Measurements from ENCODE around the gene COP1.

The COP1 gene

DNA sequence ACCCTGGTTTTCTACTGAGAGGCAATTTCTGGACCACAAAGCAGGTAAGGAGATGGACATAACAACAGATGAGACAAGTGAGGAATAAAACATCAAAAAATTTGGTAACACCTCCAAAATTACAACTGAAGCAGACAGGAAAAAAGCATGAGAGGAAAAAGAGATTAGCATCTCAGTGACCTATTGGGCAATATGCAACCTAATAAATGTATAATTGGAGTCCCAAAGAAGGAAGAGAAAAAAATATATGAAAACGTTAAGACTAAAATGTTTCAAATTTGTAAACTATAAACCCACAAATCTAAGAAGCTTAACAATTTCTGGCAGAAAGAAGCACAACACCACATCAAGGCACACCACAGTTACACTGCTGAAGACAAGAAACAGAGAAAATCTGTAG lies 255.5 kb downstream of the COP1 start:
- no peak for DNase-seq

DNA sequence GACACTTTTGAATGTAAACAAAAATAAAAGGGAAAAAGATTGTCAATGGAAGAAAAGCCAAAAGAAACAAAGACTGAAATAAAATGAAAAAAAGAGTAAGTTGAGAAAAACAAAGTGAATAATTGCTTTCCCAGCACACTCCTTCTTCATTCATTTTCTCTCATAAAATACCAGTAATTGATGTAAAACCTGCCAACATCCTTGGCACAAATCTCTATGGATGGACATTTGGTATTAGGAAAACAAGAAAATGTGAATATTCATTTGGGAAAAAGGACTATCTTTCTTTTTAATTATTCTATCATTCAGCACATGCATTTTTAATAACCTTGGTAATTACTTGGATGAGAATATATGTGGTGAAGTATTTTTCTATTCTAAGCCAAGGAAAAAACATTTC lies 259.3 kb downstream of the COP1 start:
- DNase-seq, result no peak

GRCh38 chr1:175944591-175944990 lies 262.5 kb downstream of the COP1 start:
- DNase-seq, result no peak

DNA sequence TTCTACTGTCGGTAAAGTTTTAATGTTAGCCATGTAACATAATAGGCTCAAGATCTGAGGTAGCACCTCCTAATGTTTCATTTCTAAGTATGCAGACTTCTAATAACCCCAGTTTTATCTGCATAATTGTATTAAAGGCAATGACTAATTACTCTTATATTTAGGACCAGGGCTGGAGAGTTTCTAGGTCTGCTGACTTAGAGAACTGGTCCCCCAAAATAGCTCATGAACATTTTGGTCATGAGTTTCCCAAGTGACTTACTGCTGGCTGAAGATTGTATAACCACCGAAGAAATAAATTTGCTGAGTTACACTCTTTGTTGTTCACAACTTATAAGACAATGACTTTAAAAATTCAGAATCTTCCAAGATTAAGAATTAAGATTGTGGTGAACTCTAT lies 265.9 kb downstream of the COP1 start:
- DNase-seq, result peak in 1 of 4 experiments; percentile 9

DNA sequence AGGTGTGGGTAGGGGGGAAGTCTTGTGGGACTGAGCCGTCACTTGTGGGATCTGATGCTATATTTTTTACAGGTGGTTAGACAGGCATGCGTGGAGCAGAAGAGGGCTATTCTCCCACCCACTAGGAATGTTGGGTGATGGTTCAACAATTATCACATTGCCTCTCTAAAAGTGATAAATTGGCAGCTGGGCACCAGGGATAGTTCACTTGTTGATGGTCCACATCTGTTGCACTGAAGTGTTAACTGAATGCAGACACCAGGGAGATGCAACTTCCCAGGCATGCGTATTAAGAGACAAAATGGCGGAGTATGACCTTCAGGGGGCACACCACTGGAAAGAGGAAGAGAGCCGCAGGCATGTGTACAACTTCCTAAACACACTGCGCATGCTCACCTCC lies 270.4 kb downstream of the COP1 start:
- DNase-seq, result no peak

- DNase-seq, result no peak
These were observed 271.4 kb downstream of the COP1 start for GRCh38 chr1:175935566-175936115.

DNA sequence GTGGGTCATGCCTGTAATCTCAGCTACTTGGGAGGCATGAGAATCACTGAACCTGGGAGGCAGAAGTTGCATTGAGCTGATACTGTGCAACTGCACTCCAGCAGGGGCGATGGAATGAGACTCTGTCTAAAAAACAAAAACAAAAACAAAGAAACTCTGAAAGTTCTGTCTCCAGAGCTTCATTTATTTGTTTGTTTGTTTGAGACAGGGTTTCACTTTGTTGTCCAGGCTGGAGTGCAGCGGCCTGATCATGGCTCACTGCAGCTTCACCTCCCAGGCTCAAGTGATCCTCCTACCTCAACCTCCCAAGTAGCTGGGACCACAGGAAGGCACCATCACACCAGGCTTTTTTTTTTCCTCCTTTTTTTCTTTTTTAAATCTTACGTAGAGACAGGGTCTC lies 271.9 kb downstream of the COP1 start:
- no peak for DNase-seq

- no peak for DNase-seq
These were observed 273.3 kb downstream of the COP1 start for GRCh38 chr1:175933801-175934200.

DNA sequence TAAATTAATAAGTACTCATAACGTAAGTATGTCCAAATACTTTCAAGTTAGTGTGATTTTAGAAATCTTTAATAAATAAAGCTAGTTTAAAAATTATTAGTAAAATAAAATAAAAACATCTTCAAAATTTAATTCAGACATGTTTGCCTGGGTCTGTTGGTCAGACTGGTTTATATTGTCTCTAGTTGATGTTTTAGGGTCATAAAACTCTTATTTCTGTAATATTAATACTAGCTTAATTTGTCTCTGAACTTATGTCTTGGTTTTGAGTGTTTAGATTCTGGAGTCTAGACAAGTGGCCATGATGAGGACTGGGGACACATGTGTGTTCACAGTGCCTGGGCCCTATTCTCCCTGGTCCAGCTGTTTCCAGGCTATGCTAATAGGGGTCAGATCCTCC lies 279.1 kb downstream of the COP1 start:
- DNase-seq, result no peak

- DNase-seq, result no peak
These were observed 284.7 kb downstream of the COP1 start for GRCh38 chr1:175922254-175922881.

GRCh38 chr1:175920381-175920780 lies 286.7 kb downstream of the COP1 start:
- DNase-seq, result no peak

- DNase-seq, result no peak
These were observed 288.1 kb downstream of the COP1 start for GRCh38 chr1:175919001-175919400.

DNA sequence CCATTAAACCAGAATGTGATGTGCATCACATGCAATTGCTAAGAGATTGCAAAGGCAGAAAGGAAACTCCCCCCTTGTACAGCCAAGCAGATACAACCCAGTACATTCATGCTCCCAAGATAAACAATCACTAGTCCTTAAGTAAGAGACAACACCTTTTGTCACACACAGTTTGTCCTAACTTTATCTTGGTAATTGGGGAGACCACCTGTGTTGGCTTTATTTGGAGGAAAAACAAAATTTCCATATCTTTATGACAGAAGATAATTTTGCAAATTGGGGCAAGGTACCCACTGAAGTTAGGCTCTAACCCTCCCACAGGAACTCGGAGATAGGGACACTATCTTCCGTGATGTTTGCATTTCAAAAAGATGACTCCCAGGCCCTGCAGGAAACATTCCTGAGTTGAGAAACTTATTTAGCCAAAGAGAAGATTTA lies 288.7 kb downstream of the COP1 start:
- DNase-seq, result no peak

- DNase-seq, result no peak
These were observed 293.0 kb downstream of the COP1 start for GRCh38 chr1:175914115-175914514.

DNA sequence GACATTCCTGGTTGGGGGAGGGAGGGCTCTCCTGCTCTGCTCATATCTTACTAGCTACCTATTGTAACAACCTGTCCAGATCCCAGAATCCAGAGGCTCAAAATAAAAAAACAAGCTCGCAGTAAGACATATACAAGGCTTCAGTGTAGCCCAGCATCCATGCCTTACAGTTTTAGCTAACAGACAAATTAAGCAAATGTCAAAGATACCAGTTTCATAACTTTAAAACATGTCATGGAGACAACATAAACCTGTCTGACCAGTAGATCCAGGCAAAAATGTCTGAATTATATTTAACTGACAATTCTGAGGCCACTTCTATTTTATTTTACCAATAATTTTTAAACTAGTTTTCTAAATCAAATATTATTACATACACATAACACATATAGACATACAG lies 295.9 kb downstream of the COP1 start:
- DNase-seq, result no peak

GRCh38 chr1:175906370-175906769 lies 300.7 kb downstream of the COP1 start:
- DNase-seq, result no peak

DNA sequence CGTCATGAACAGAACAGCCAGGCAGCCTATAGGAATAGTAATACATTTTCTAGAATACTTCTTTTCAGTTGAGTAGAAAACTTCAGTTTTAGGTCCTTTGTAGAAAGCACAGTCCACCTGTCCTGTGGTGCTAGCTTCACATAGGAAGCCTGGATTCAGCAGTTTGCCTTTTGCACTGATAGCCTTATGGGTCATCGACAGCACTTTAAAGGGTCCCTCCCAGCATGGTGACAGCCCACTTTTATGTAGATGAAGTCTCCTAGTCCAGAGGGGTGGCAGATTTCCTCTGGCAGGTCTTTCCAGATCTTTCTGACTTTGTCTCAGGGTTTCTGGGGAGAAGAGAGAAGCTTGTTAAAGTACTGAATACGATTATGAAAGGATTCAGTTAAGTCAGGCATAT lies 302.3 kb downstream of the COP1 start:
- DNase-seq, result no peak

DNA sequence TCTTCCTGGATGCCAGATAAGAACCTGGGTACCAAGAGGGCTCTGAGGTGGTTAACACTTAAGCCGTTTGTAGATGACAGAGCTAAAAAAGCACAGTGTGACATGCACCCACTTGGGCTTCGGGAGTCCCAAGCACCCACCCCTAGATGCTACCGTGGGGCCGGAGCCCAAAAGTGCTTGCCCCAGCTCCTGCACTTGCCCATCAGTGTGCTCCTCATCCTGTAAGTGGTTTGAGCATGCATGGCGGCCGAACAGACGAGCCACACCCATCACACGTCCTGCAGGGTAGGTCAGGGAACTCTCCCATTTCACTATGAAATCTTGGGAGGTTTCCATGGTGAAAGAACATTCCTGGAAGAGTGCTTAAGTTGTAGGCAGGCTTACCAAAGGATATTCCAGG lies 304.8 kb downstream of the COP1 start:
- no peak for DNase-seq

GRCh38 chr1:175901076-175901836 lies 305.8 kb downstream of the COP1 start:
- no peak for DNase-seq

- no peak for DNase-seq
These were observed 306.9 kb downstream of the COP1 start for GRCh38 chr1:175900171-175900570.

- DNase-seq, result no peak
These were observed 311.1 kb downstream of the COP1 start for GRCh38 chr1:175895966-175896365.

Measured in suppressor macrophage (primary cell).